ENCODE measurements around the gene HSF2BP.

Gene HSF2BP

GRCh38 chr21:43648171-43648570, 11.1 kb downstream of the HSF2BP start:
- no peak for DNase-seq

GRCh38 chr21:43646550-43647260, 12.6 kb downstream of the HSF2BP start:
- peak; percentile 50 to 72 for DNase-seq

- no peak for DNase-seq
Observed at GRCh38 chr21:43645976-43646375, 13.3 kb downstream of the HSF2BP start.

GRCh38 chr21:43645136-43645891, 14.0 kb downstream of the HSF2BP start:
- DNase-seq, result no peak

GRCh38 chr21:43644609-43645008, 14.7 kb downstream of the HSF2BP start:
- DNase-seq, result no peak

- no peak for DNase-seq
Observed at GRCh38 chr21:43644071-43644470, 15.2 kb downstream of the HSF2BP start.

GRCh38 chr21:43643193-43643592, 16.1 kb downstream of the HSF2BP start:
- no peak for DNase-seq

GRCh38 chr21:43640400-43640799, 18.9 kb downstream of the HSF2BP start:
- no peak for DNase-seq

GRCh38 chr21:43639470-43640353, 19.6 kb downstream of the HSF2BP start:
- DNase-seq, result no peak

GRCh38 chr21:43637530-43638158, 21.6 kb downstream of the HSF2BP start:
- DNase-seq, result no peak

GRCh38 chr21:43635436-43635835, 23.9 kb downstream of the HSF2BP start:
- no peak for DNase-seq

GRCh38 chr21:43634618-43635017, 24.7 kb downstream of the HSF2BP start:
- no peak for DNase-seq

GRCh38 chr21:43632373-43632905, 26.8 kb downstream of the HSF2BP start:
- no peak for DNase-seq

- no peak for DNase-seq
Observed at GRCh38 chr21:43631411-43632107, 27.7 kb downstream of the HSF2BP start.

GRCh38 chr21:43627527-43627926, 31.8 kb downstream of the HSF2BP start:
- no peak for DNase-seq

- no peak for DNase-seq
Observed at GRCh38 chr21:43626390-43626789, 32.9 kb downstream of the HSF2BP start.

GRCh38 chr21:43624339-43624738, 34.9 kb downstream of the HSF2BP start:
- DNase-seq, result no peak

- DNase-seq, result no peak
Observed at GRCh38 chr21:43623588-43623987, 35.7 kb downstream of the HSF2BP start.

- no peak for DNase-seq
Observed at GRCh38 chr21:43622796-43623195, 36.5 kb downstream of the HSF2BP start.

- DNase-seq, result no peak
Observed at GRCh38 chr21:43619856-43620255, 39.4 kb downstream of the HSF2BP start.

GRCh38 chr21:43619344-43619743, 39.9 kb downstream of the HSF2BP start:
- no peak for DNase-seq

- no peak for DNase-seq
Observed at GRCh38 chr21:43618940-43619339, 40.3 kb downstream of the HSF2BP start.
